ENCODE data around the gene EDAR.

The EDAR gene

GRCh38 chr2:109001201-109001600 lies 12.2 kb upstream of the EDAR start:
- DNase-seq (ENCODE audit: low spot score): no peak

GRCh38 chr2:109000738-109001137 lies 11.7 kb upstream of the EDAR start:
- no peak for DNase-seq (ENCODE audit: low spot score)

GRCh38 chr2:108998911-108999310 lies 9.9 kb upstream of the EDAR start:
- DNase-seq (ENCODE audit: low spot score): no peak

GRCh38 chr2:108994178-108994577 lies 5.2 kb upstream of the EDAR start:
- DNase-seq (ENCODE audit: low spot score): no peak

- no peak for DNase-seq (ENCODE audit: low spot score)
These were observed 4.3 kb upstream of the EDAR start for GRCh38 chr2:108993095-108993937.

- DNase-seq (ENCODE audit: low spot score): no peak
These were observed 784 bp downstream of the EDAR start for GRCh38 chr2:108988076-108988795.

- DNase-seq (ENCODE audit: low spot score): no peak
These were observed 2.0 kb downstream of the EDAR start for GRCh38 chr2:108986916-108987510.

GRCh38 chr2:108983610-108984009 lies 5.4 kb downstream of the EDAR start:
- DNase-seq (ENCODE audit: low spot score): no peak

- no peak for DNase-seq (ENCODE audit: low spot score)
These were observed 6.0 kb downstream of the EDAR start for GRCh38 chr2:108983061-108983460.

- DNase-seq (ENCODE audit: low spot score): no peak
These were observed 6.8 kb downstream of the EDAR start for GRCh38 chr2:108982259-108982679.

GRCh38 chr2:108981846-108982245 lies 7.2 kb downstream of the EDAR start:
- DNase-seq (ENCODE audit: low spot score): no peak

GRCh38 chr2:108980076-108980475 lies 8.9 kb downstream of the EDAR start:
- DNase-seq (ENCODE audit: low spot score): no peak

GRCh38 chr2:108979461-108979860 lies 9.6 kb downstream of the EDAR start:
- no peak for DNase-seq (ENCODE audit: low spot score)

- DNase-seq (ENCODE audit: low spot score): no peak
These were observed 10.3 kb downstream of the EDAR start for GRCh38 chr2:108978709-108979111.

GRCh38 chr2:108975613-108976435 lies 13.2 kb downstream of the EDAR start:
- DNase-seq (ENCODE audit: low spot score): no peak

GRCh38 chr2:108974674-108975073 lies 14.3 kb downstream of the EDAR start:
- no peak for DNase-seq (ENCODE audit: low spot score)

- no peak for DNase-seq (ENCODE audit: low spot score)
These were observed 16.4 kb downstream of the EDAR start for GRCh38 chr2:108972663-108973062.

- no peak for DNase-seq (ENCODE audit: low spot score)
These were observed 17.1 kb downstream of the EDAR start for GRCh38 chr2:108971661-108972566.

GRCh38 chr2:108970369-108970768 lies 18.7 kb downstream of the EDAR start:
- no peak for DNase-seq (ENCODE audit: low spot score)

GRCh38 chr2:108969856-108970255 lies 19.2 kb downstream of the EDAR start:
- DNase-seq (ENCODE audit: low spot score): no peak

- DNase-seq (ENCODE audit: low spot score): no peak
These were observed 20.4 kb downstream of the EDAR start for GRCh38 chr2:108968619-108969018.

Data from activated CD4-positive, alpha-beta T cell treated with anti-CD3 and anti-CD28 coated beads, Interleukin-2, Interleukin-4, amounts not matched to agents 100 ng/mL and 50 ng/mL, durations not matched to agents 16 hours and 8 hours (primary cell).